Spleen (tissue), 11 donors: ENCODE measurements around the gene ZNF174. TPM values are rescaled to one million over a fixed set of nuclear protein-coding genes. Genes with fewer than 3 reads are reported as not detected.

Experiments used
- DNase-seq: peaks from one replicate; pipeline ENCODE4 v3.0.0-alpha.2; 2020
- H3K27ac ChIP-seq, 8 donors: fragments of 200-600 bp; sonication (generic) in 7 of 8; 1 replicate in 4 of 8; 2 replicates in 4 of 8; pipeline versions ENCODE4 v1.5.0 to v1.8.0; 2016 to 2021; ENCODE audit warnings: inconsistent platforms in 4 of 8, mild to moderate bottlenecking in 4 of 8, moderate library complexity in 1 of 8
- H3K27me3 ChIP-seq, 7 donors: fragments of 200-600 bp; sonication (generic) in 6 of 7; replicated peaks in 1 of 7; 1 replicate in 4 of 7; 2 replicates in 3 of 7; pipeline versions ENCODE4 v1.5.0 to v1.8.0; 2016 to 2021; ENCODE audit warnings: inconsistent platforms in 3 of 7, mild to moderate bottlenecking in 1 of 7
- H3K36me3 ChIP-seq, 6 donors: fragments of 200-600 bp; sonication (generic) in 5 of 6; 1 replicate in 4 of 6; 2 replicates in 2 of 6; pipeline versions ENCODE4 v1.5.0 to v1.8.0; 2016 to 2021; ENCODE audit warnings: inconsistent platforms in 2 of 6
- H3K4me1 ChIP-seq, 6 donors: fragments of 200-600 bp; sonication (generic) in 5 of 6; 1 replicate in 3 of 6; 2 replicates in 3 of 6; pipeline versions ENCODE4 v1.5.0 to v1.8.0; 2016 to 2021; ENCODE audit warnings: inconsistent platforms in 3 of 6
- H3K4me3 ChIP-seq, 8 donors: fragments of 200-600 bp; sonication (generic) in 7 of 8; 1 replicate in 4 of 8; 2 replicates in 4 of 8; pipeline versions ENCODE4 v1.5.0 to v1.8.0; 2016 to 2021; ENCODE audit warnings: inconsistent platforms in 4 of 8, mild to moderate bottlenecking in 4 of 8, moderate library complexity in 2 of 8
- H3K9me3 ChIP-seq, 8 donors: fragments of 200-600 bp; sonication (generic) in 7 of 8; 1 replicate in 4 of 8; 2 replicates in 4 of 8; pipeline versions ENCODE4 v1.5.0 to v1.8.0; 2016 to 2021; ENCODE audit warnings: inconsistent platforms in 4 of 8
- POLR2A ChIP-seq, 3 donors: fragments of 450-650 bp; IDR thresholded peaks; one replicate each; pipeline ENCODE4 v1.5.1; 2017; ENCODE audit warnings: antibody characterized with exemption in 3 of 3, mild to moderate bottlenecking in 1 of 3
- POLR2AphosphoS5 ChIP-seq, 3 donors: sonication (generic); formaldehyde crosslinking; IDR thresholded peaks; one replicate each; pipeline ENCODE4 v1.5.1; 2017; ENCODE audit warnings: antibody characterized with exemption in 3 of 3
- WGBS, 5 donors: extraction: QIAGEN DNeasy Blood & Tissue Kit in 3 of 5; methylation state at CpG; one replicate each; pipeline versions ENCODE4 v1.1.5 to v1.1.7; 2013 to 2018; 5-methylcytosine and 5-hydroxymethylcytosine counted together
- intact Hi-C: fragments of 100-400 bp; cut with DNase I; formaldehyde crosslinking; loops from one replicate; pipeline ENCODE4 v1.15.0; 2023; ENCODE audit warnings: low total_unique reads
- polyA plus RNA-seq, 3 donors: library from polyadenylated mRNA; stranded (reverse); fragments of 200-250 nt; gene quantifications; one replicate each; pipeline ENCODE4 v1.2.1, GENCODE V29; 2013
- total RNA-seq, 7 donors: library from RNA; depleted of rRNA in 3 of 7; stranded (reverse); fragments of >200 nt in 3 of 7; fragmentation: NEBNext Ultra II Directional in 4 of 7; extraction: Animal tissue kit (Norgen Biotek cat#: 25700) in 4 of 7; gene quantifications; one replicate each; pipeline versions ENCODE4 v1.1.0 to v1.2.1, GENCODE V29; 2016 to 2021
- TF ChIP-seq, protein P1 (sequence below), 11 experiments: fragments of 200-600 bp in 7 of 11; fragments of 450-650 bp in 4 of 11; sonication (generic) in 4 of 11; IDR thresholded peaks in 8 of 11; conservative IDR thresholded peaks in 3 of 11; 1 replicate in 7 of 11; 2 replicates in 4 of 11; pipeline versions ENCODE4 v1.4.0 to v1.8.0; 2016 to 2021; ENCODE audit warnings: antibody characterized with exemption in 11 of 11, inconsistent platforms in 4 of 11, mild to moderate bottlenecking in 1 of 11
- donor health status: healthy with polysubstance abuse.
- donor health status: DM: no; HTN: no; CAD: no; lungs with moderate emphysema.
- donor health status: DM: no; HTN: no; CAD: no.
- donor health status: Bipolar disorder and iron deficiency.
- donor health status: healthy.
- donor health status: DM: no; HTN: no; CAD: no.
- donor health status: DM: yes; HTN: yes; CAD: no.

The ZNF174 gene
- total and polyA plus RNA-seq, 10 donors, result 3.0 to 16.1 (median 10.7) TPM

DNA sequence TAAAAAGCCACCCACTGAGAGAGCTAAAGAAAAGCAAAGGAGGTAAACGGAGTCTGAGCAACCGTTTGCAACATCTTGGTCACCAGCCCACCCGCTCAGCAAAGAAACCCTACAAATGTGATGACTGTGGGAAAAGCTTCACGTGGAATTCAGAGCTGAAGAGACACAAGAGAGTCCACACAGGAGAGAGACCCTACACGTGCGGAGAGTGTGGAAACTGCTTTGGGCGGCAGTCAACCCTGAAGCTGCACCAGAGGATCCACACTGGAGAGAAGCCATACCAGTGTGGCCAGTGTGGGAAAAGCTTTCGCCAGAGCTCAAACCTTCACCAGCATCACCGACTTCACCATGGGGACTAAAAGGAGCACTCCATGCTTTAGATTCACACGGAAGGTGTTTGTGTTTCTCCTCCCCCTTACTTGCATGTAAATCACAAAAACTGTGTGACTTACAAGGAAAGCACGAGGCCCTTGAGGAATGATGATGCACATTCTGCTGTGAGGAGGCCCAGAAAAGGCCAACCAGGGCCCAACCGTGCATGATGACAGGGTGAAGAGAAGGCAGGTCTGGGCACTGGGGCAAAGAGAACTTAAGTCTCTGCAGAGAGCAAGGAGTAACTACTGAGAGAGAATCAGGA lies 7.7 kb downstream of the ZNF174 start:
- H3K4me1 ChIP-seq, result peaks cover 0 to 7% (median 4%) of the 10 kb centered on the region in 6 donors
- peak overlapping the region in 1 of 8 donors; percentile 42 for H3K4me3 ChIP-seq
- H3K27me3 ChIP-seq, result no peaks in the 10 kb centered on the region
- TF ChIP-seq, protein P1, sequence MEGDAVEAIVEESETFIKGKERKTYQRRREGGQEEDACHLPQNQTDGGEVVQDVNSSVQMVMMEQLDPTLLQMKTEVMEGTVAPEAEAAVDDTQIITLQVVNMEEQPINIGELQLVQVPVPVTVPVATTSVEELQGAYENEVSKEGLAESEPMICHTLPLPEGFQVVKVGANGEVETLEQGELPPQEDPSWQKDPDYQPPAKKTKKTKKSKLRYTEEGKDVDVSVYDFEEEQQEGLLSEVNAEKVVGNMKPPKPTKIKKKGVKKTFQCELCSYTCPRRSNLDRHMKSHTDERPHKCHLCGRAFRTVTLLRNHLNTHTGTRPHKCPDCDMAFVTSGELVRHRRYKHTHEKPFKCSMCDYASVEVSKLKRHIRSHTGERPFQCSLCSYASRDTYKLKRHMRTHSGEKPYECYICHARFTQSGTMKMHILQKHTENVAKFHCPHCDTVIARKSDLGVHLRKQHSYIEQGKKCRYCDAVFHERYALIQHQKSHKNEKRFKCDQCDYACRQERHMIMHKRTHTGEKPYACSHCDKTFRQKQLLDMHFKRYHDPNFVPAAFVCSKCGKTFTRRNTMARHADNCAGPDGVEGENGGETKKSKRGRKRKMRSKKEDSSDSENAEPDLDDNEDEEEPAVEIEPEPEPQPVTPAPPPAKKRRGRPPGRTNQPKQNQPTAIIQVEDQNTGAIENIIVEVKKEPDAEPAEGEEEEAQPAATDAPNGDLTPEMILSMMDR (IDR thresholded peaks at IDR 0.05 in 8 of 11, conservative IDR thresholded peaks at IDR 0.05 in 3 of 11), result no peak
- no peak overlapping the region for H3K27ac ChIP-seq
- no peak for DNase-seq
- WGBS, 5 donors, result 93 to 99% (median 96%) methylated on average over 12 of the region's 12 CpGs
- intact Hi-C loops, result no loop called here
- H3K9me3 ChIP-seq, result peaks cover 22 to 100% (median 96%) of the 10 kb centered on the region in 8 donors
- peaks cover 7 to 81% (median 60%) of the 10 kb centered on the region in 6 donors for H3K36me3 ChIP-seq

DNA sequence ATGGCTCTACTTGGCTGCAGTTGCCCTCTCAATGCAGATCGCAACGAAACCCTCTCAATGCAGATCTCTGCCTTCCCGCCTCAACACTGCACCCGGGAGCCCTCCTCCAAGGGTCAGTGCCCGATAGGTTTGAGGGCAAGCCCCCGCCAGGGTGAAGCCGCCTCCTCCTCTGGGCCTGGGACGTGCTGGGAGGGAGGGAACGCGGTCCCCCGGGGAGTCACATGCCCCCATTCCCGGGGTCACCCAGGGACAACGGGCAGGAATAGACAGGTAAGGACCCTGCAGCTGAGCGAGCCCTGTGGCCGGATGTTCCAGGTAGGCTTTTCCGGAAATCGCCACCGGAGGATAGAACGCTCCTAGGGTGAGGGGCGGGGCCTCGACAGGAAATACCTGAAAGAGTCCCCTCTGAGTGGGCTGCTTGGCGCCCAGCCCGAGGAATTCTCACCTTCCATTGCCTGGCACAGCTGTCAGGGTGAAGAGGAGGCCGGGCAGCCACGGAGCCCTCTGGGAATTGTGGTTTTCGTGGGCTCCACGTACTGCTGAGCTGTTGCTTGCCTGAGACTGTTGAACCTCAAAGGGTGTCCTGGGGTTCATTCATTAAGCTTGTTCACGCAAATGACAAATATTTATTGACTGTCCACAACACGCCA lies 12.8 kb downstream of the ZNF174 start:
- DNase-seq, result no peak
- H3K4me1 ChIP-seq, result no peaks in the 10 kb centered on the region
- intact Hi-C loops, result no loop called here
- no peak overlapping the region for H3K4me3 ChIP-seq
- H3K9me3 ChIP-seq, result peaks cover 6 to 100% (median 96%) of the 10 kb centered on the region in 8 donors
- H3K36me3 ChIP-seq, result peaks cover 0 to 29% (median 11%) of the 10 kb centered on the region in 6 donors
- no peaks in the 10 kb centered on the region for H3K27me3 ChIP-seq
- TF ChIP-seq POLR2AphosphoS5 (IDR thresholded peaks at IDR 0.05), result no peak
- no peak for TF ChIP-seq POLR2A (IDR thresholded peaks at IDR 0.05)
- TF ChIP-seq, protein P1 (IDR thresholded peaks at IDR 0.05 in 8 of 11, conservative IDR thresholded peaks at IDR 0.05 in 3 of 11), result no peak
- WGBS, 5 donors, result 38 to 59% (median 45%) methylated on average over 19 to 29 of the region's 29 CpGs
- no peak overlapping the region for H3K27ac ChIP-seq

DNA sequence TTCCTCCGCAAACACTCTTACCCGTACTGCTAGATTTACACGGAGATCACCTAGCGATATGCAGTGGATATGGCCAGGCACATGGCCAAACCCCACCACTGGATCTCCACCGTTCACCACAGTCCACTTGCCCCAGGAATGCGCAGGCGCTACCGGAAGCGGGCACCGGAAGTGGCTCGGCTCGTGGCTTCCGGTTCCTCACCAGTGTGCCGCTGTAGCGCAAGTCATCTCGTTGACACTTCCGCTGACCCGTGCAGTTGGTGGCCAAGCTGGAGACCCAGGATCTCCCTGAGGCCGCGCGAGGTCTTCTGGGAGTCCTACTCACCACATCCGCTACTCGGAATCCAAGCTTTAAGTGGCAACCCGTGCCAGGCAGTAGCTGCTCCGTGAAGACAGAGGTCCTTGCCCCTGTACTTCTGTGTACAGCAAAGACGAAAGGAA lies 30.8 kb downstream of the ZNF174 start:
- H3K4me1 ChIP-seq, result no peaks in the 10 kb centered on the region
- peaks cover 0 to 7% (median 0%) of the 10 kb centered on the region in 7 donors for H3K27me3 ChIP-seq
- peak overlapping the region in 5 of 8 donors; percentile 1 to 55 (median 3) for H3K4me3 ChIP-seq
- H3K36me3 ChIP-seq, result peaks cover 0 to 47% (median 9%) of the 10 kb centered on the region in 6 donors
- H3K27ac ChIP-seq, result peak overlapping the region in 4 of 8 donors; percentile 3 to 58 (median 43)
- WGBS, 5 donors, result 43 to 67% (median 62%) methylated on average over 26 of the region's 26 CpGs
- H3K9me3 ChIP-seq, result peaks cover 0 to 19% (median 9%) of the 10 kb centered on the region in 8 donors
- peak; percentile 90 for DNase-seq
- intact Hi-C loops, result no loop called here
- peak in 2 of 3 donors; percentile 37 to 77 for TF ChIP-seq POLR2AphosphoS5 (IDR thresholded peaks at IDR 0.05)
- TF ChIP-seq, protein P1 (IDR thresholded peaks at IDR 0.05 in 8 of 11, conservative IDR thresholded peaks at IDR 0.05 in 3 of 11), result no peak

DNA sequence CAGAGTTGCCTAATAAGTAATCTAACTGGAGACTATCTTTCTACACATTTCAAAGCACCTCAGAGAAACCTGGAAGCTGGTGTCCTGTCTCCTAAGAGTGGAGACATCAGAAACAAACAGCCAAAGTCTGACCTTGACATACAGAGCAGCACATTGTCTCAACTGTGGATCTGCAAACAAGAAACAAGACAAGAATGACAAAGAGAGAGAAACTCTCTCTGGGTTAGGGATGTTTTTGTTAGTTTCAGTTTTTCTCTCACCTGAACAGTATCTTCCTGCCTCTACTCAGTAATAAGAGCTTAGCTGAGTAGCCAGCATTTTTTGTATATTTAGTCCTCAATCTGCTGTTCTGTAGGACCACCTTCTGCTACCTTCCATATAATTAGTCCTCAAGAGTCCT lies 33.4 kb downstream of the ZNF174 start:
- Histone ChIP-seq H3K36me3 (peaks cover 0 to 67% (median 18%) of the 10 kb centered on the region in 6 donors), H3K4me3 (no peak overlapping the region), H3K9me3 (peaks cover 0 to 28% (median 18%) of the 10 kb centered on the region in 8 donors), H3K27ac (no peak overlapping the region), H3K4me1 (no peaks in the 10 kb centered on the region), H3K27me3 (peaks cover 0 to 19% (median 0%) of the 10 kb centered on the region in 7 donors)
- DNase-seq, result no peak
- TF ChIP-seq POLR2A (IDR thresholded peaks at IDR 0.05), result no peak
- TF ChIP-seq, protein P1 (IDR thresholded peaks at IDR 0.05 in 8 of 11, conservative IDR thresholded peaks at IDR 0.05 in 3 of 11), result no peak
- no peak for TF ChIP-seq POLR2AphosphoS5 (IDR thresholded peaks at IDR 0.05)
- intact Hi-C loops, result no loop called here
